Caco-2 (cell line): Measurements from ENCODE around the gene ZFHX3. TPM values are rescaled to one million over a fixed set of nuclear protein-coding genes. Genes with fewer than 3 reads are reported as not detected.

ENCODE experiments used
- BruUV-seq: library from RNA; stranded (reverse); fragments of 400-500 nt; replicated peaks from 2 replicates; lab custom pipeline; 2021; lab: Mats Ljungman, UMichigan
- CTCF ChIA-PET: fragments of 300-600 bp; sonication (Branson Sonifier 250); formaldehyde crosslinking; loops from one replicate; lab custom pipeline; 2022; ENCODE audit warnings: antibody characterized with exemption; lab: Charles Lee
- POLR2A ChIA-PET: fragments of 300-600 bp; sonication (Branson Sonifier 250); formaldehyde crosslinking; loops from one replicate; lab custom pipeline; 2022; ENCODE audit warnings: antibody characterized with exemption; lab: Charles Lee
- DNase-seq, 2 experiments: peaks; one replicate each; pipeline versions ENCODE4 v3.0.0 to v3.0.0-alpha.2; 2020 to 2022
- H3K27me3 ChIP-seq: replicated peaks from 2 replicates; pipeline ENCODE4 v1.6.0; 2011; ENCODE audit warnings: low read length; ENCODE audit not compliant: control insufficient read depth, insufficient read depth
- H3K36me3 ChIP-seq: 2 replicates; pipeline ENCODE4 v1.5.1; 2011; ENCODE audit warnings: low read length; ENCODE audit not compliant: control insufficient read depth, insufficient read depth
- H3K4me1 ChIP-seq: fragments of 250-450 bp; sonication (Bioruptor Pico); 2 replicates; pipeline ENCODE4 v1.5.1; 2020; ENCODE audit warnings: mild to moderate bottlenecking
- H3K4me3 ChIP-seq: 2 replicates; pipeline ENCODE4 v1.5.1; 2011; ENCODE audit warnings: low read depth, mild to moderate bottlenecking, control low read depth, low read length
- H3K9me3 ChIP-seq: fragments of 250-450 bp; sonication (Bioruptor Pico); 2 replicates; pipeline ENCODE4 v1.5.1; 2020; ENCODE audit warnings: mild to moderate bottlenecking, moderate library complexity
- H3K27ac Mint-ChIP-seq: one replicate; pipeline ENCODE4 v1.8.0; 2022; ENCODE audit warnings: mixed read lengths; ENCODE audit not compliant: unreplicated experiment
- H3K27me3 Mint-ChIP-seq: one replicate; pipeline ENCODE4 v1.8.0; 2022; ENCODE audit warnings: mixed read lengths; ENCODE audit not compliant: insufficient read depth, unreplicated experiment
- H3K36me3 Mint-ChIP-seq: one replicate; pipeline ENCODE4 v1.8.0; 2022; ENCODE audit warnings: mild to moderate bottlenecking, mixed read lengths; ENCODE audit not compliant: insufficient read depth, unreplicated experiment
- H3K4me1 Mint-ChIP-seq: one replicate; pipeline ENCODE4 v1.8.0; 2022; ENCODE audit warnings: low read depth, mixed read lengths; ENCODE audit not compliant: unreplicated experiment
- H3K4me3 Mint-ChIP-seq: one replicate; pipeline ENCODE4 v1.8.0; 2022; ENCODE audit warnings: mild to moderate bottlenecking, moderate library complexity, mixed read lengths; ENCODE audit not compliant: unreplicated experiment
- H3K9me3 Mint-ChIP-seq: one replicate; pipeline ENCODE4 v1.8.0; 2022; ENCODE audit warnings: mixed read lengths; ENCODE audit not compliant: unreplicated experiment
- intact Hi-C: fragments of 100-400 bp; cut with micrococcal nuclease; formaldehyde crosslinking; loops from one replicate; pipeline ENCODE4 v1.10.0; 2022; ENCODE audit not compliant: unreplicated experiment
- total RNA-seq: library from RNA; stranded (reverse); gene quantifications from 2 replicates; pipeline ENCODE4 v1.2.3, GENCODE V29; 2022
- TF ChIP-seq, protein P1 (sequence below), 2 experiments: fragments of 200-600 bp in 1 of 2; IDR thresholded peaks; 1 replicate in 1 of 2; 2 replicates in 1 of 2; pipeline versions ENCODE4 v1.5.1 to v1.8.0; 2011 to 2022; ENCODE audit warnings: antibody characterized with exemption in 1 of 2, control low read depth in 1 of 2, inconsistent platforms in 1 of 2, low read depth in 1 of 2, low read length in 1 of 2, mild to moderate bottlenecking in 1 of 2, moderate library complexity in 1 of 2; ENCODE audit not compliant: insufficient read depth in 1 of 2, severe bottlenecking in 1 of 2, unreplicated experiment in 1 of 2

ZFHX3 gene
- total RNA-seq, 1 experiment from 2014 or later = 39.9 TPM

DNA sequence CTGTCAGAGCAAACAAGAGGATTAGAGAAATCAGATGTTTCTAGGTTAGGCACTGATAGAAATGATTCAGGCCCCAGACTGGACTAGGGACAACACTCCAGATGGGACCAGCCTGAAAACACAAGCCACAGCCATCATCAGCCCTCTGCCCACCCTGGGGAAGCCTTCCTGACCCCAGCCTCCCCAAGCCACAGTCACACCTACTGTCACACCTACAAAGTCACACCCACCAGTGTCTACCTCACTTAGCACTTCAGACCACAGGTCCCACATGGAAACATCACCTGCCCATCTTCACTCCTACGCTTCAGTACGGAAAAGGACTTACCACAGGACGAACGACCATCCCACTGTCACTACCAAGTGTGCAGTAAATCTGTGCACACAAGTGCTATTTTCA is 197.9 kb downstream of the ZFHX3 start:
- no peak for DNase-seq
- TF ChIP-seq, protein P1, sequence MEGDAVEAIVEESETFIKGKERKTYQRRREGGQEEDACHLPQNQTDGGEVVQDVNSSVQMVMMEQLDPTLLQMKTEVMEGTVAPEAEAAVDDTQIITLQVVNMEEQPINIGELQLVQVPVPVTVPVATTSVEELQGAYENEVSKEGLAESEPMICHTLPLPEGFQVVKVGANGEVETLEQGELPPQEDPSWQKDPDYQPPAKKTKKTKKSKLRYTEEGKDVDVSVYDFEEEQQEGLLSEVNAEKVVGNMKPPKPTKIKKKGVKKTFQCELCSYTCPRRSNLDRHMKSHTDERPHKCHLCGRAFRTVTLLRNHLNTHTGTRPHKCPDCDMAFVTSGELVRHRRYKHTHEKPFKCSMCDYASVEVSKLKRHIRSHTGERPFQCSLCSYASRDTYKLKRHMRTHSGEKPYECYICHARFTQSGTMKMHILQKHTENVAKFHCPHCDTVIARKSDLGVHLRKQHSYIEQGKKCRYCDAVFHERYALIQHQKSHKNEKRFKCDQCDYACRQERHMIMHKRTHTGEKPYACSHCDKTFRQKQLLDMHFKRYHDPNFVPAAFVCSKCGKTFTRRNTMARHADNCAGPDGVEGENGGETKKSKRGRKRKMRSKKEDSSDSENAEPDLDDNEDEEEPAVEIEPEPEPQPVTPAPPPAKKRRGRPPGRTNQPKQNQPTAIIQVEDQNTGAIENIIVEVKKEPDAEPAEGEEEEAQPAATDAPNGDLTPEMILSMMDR (IDR thresholded peaks at IDR 0.05; ENCODE audit: insufficient read depth in 1 of 2, low read depth in 1 of 2, low read length in 1 of 2, severe bottlenecking in 1 of 2, unreplicated experiment in 1 of 2) = no peak
- Mint-ChIP-seq H3K4me3 (no peak overlapping the region), H3K27me3 (no peaks in the 10 kb centered on the region), H3K36me3 (peaks cover 29% of the 10 kb centered on the region), H3K9me3 (no peaks in the 10 kb centered on the region), H3K27ac (peak overlapping the region; percentile 9), H3K4me1 (no peaks in the 10 kb centered on the region)
- ChIA-PET POLR2A (no interaction called here), CTCF (no interaction called here)
- no peaks in the 10 kb centered on the region for H3K27me3 ChIP-seq
- H3K4me3 ChIP-seq = no peak overlapping the region
- no peaks in the 10 kb centered on the region for H3K9me3 ChIP-seq
- no peaks in the 10 kb centered on the region for H3K4me1 ChIP-seq
- BruUV-seq = no TSS peak
- no peaks in the 10 kb centered on the region for H3K36me3 ChIP-seq
- intact Hi-C loops = no loop called here

DNA sequence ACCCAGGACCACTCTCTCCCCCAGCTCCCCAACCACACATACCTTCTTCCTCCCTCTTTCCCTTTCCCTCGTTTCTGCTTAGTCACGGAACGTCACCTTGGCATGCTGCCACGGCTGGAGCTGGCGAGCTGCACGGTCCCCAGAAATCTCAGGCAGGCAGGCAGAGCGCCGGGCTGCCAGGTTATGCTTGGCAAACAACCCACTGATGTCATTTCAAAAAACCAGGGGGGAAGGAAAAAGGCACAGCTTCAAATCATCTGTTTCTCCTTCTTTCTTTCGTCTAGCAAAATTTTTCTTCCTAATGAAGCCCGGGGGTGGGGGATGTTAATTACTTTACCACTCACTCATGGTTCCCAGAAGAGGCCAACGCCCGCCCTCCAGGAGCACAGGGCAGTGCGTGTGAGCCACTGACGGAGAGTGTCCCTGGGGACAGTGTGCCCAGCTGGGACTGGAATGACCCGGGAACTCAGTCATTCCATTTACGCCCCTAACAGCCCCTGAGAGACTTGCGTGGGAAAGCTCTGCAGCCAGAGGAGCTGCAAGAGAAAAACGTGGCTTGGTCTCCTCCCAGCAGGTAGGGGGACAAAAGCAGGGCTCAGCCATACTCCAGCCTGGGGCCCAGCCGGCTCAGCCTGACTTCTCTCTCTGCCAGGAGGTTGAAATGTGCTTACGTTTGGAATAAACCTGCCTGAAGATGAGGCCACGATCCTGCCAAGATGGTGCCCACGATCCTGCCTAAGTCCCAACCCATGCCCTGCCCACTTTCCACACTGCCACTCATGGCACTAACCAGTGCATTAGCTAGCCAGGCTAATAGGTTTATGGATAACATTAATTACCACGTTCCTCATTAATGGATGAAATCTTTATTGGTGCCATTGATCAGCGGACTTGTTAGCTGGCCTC is 198.9 kb downstream of the ZFHX3 start:
- Histone ChIP-seq H3K36me3 (no peaks in the 10 kb centered on the region), H3K4me3 (no peak overlapping the region), H3K27me3 (no peaks in the 10 kb centered on the region), H3K4me1 (no peaks in the 10 kb centered on the region), H3K9me3 (no peaks in the 10 kb centered on the region)
- TF ChIP-seq, protein P1 (IDR thresholded peaks at IDR 0.05; ENCODE audit: insufficient read depth in 1 of 2, low read depth in 1 of 2, low read length in 1 of 2, severe bottlenecking in 1 of 2, unreplicated experiment in 1 of 2) = no peak
- ChIA-PET CTCF (interaction anchor here (0.6 to 1.6 kb wide), 3 partner anchors 8 to 17 kb away, joined by 3 to 6 read pairs (median 4); no protein-coding TSS in a partner anchor), POLR2A (no interaction called here)
- no peak overlapping the region for H3K4me3 Mint-ChIP-seq
- no peaks in the 10 kb centered on the region for H3K9me3 Mint-ChIP-seq
- H3K27ac Mint-ChIP-seq = no peak overlapping the region
- no peaks in the 10 kb centered on the region for H3K27me3 Mint-ChIP-seq
- intact Hi-C loops = no loop called here
- no TSS peak for BruUV-seq
- H3K4me1 Mint-ChIP-seq = no peaks in the 10 kb centered on the region
- DNase-seq = no peak
- peaks cover 23% of the 10 kb centered on the region for H3K36me3 Mint-ChIP-seq

DNA sequence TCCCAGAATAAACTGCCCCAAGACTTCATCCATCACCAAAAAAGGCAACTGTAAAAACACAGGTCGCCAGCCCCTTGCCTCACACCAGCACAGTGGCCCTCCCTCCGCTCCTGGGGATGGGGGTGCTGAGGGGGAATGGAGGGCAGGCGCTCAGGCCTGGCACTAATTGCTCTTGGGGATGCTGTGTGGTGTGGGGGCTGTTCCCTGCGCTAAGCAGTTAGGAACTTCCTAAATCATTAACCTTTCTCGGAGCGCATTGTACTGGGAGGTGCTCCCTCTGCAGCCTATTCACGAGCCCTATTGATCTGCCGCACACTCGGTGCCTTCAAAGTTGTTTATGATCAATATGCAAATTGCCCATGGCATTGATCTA is 199.9 kb downstream of the ZFHX3 start:
- peaks cover 23% of the 10 kb centered on the region for H3K36me3 Mint-ChIP-seq
- DNase-seq = no peak
- Histone ChIP-seq H3K27me3 (no peaks in the 10 kb centered on the region), H3K36me3 (no peaks in the 10 kb centered on the region), H3K4me3 (no peak overlapping the region), H3K4me1 (no peaks in the 10 kb centered on the region), H3K9me3 (no peaks in the 10 kb centered on the region)
- H3K27me3 Mint-ChIP-seq = no peaks in the 10 kb centered on the region
- POLR2A ChIA-PET = no interaction called here
- no peak overlapping the region for H3K27ac Mint-ChIP-seq
- TF ChIP-seq, protein P1 (IDR thresholded peaks at IDR 0.05; ENCODE audit: insufficient read depth in 1 of 2, low read depth in 1 of 2, low read length in 1 of 2, severe bottlenecking in 1 of 2, unreplicated experiment in 1 of 2) = no peak
- H3K9me3 Mint-ChIP-seq = no peaks in the 10 kb centered on the region
- CTCF ChIA-PET = interaction anchor here (0.9 to 2.3 kb wide), 3 partner anchors 9 to 16 kb away, joined by 3 to 13 read pairs (median 4); no protein-coding TSS in a partner anchor
- H3K4me1 Mint-ChIP-seq = no peaks in the 10 kb centered on the region
- H3K4me3 Mint-ChIP-seq = no peak overlapping the region
- no TSS peak for BruUV-seq
- intact Hi-C loops = no loop called here
